ENCODE results near the gene PTBP3. TPM values are rescaled to one million over a fixed set of nuclear protein-coding genes. Genes with fewer than 3 reads are reported as not detected.

PTBP3 gene, protein sequence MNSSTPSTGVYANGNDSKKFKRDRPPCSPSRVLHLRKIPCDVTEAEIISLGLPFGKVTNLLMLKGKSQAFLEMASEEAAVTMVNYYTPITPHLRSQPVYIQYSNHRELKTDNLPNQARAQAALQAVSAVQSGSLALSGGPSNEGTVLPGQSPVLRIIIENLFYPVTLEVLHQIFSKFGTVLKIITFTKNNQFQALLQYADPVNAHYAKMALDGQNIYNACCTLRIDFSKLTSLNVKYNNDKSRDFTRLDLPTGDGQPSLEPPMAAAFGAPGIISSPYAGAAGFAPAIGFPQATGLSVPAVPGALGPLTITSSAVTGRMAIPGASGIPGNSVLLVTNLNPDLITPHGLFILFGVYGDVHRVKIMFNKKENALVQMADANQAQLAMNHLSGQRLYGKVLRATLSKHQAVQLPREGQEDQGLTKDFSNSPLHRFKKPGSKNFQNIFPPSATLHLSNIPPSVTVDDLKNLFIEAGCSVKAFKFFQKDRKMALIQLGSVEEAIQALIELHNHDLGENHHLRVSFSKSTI
- 30.3 and 57.0 TPM in 2 replicates for total RNA-seq

GRCh38 chr9:112332977-112333638 is at the start of gene PTBP3:
Gene PTBP3 (minus strand): TSS chr9:112333619. CDS start chr9:112297865, 35,754 bp downstream.
- peak; percentile 77 for DNase-seq (ENCODE audit: low read depth)
- H3K4me3 ChIP-seq (ENCODE audit: low read depth, low read length): peak within 1 kb of the TSS; percentile 78
- no peak for TF ChIP-seq CTCF (IDR thresholded peaks at IDR 0.05; ENCODE audit: insufficient read depth, low read depth, low read length)

DNA sequence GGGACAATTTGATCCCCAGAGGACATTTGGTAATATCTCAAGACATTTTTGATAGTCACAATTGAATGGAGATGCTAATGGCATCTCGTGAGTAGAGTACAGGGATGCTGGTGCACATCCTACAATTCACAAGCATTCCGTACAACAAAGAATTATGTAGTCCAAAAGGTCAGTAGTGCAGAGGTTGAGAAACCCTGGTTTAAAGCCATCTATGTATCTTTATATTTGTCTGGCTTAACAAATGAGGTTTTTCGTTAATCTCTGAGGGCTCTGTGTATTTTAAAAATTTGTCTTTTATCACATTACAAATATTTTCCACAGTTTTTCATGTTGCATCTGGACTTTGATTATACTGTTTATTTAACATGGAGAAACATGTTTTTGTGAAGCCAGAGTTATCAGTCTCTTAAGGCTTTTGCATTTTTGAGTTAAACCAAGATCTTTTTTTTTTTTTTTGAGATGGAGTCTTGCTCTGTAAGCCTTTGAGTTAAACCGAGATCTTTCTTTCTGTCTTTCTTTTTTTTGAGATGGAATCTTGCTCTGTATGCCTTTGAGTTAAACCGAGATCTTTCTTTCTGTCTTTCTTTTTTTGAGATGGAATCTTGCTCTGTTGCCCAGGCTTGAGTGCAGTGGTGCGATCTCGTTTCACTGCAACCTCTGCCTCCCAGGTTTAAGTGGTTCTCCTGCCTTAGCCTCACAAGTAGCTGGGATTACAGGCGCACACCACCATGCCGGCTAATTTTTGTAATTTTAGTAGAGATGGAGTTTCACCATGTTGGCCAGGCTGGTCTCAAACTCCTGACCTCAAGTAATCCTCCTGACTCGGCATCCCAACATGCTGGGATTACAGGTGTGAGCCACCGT is 49.3 kb upstream of the PTBP3 start:
- no peak overlapping the region for H3K4me3 ChIP-seq (ENCODE audit: low read depth, low read length)
- no peak for TF ChIP-seq CTCF (IDR thresholded peaks at IDR 0.05; ENCODE audit: insufficient read depth, low read depth, low read length)
- DNase-seq (ENCODE audit: low read depth): peak; percentile 86

- no peak for DNase-seq (ENCODE audit: low read depth)
- no peak for TF ChIP-seq CTCF (IDR thresholded peaks at IDR 0.05; ENCODE audit: insufficient read depth, low read depth, low read length)
- H3K4me3 ChIP-seq (ENCODE audit: low read depth, low read length): no peak overlapping the region
These were observed 48.6 kb upstream of the PTBP3 start for GRCh38 chr9:112382066-112382465.

GRCh38 chr9:112380825-112381221 is 47.4 kb upstream of the PTBP3 start:
- H3K4me3 ChIP-seq (ENCODE audit: low read depth, low read length): peak overlapping the region; percentile 69
- no peak for TF ChIP-seq CTCF (IDR thresholded peaks at IDR 0.05; ENCODE audit: insufficient read depth, low read depth, low read length)
- DNase-seq (ENCODE audit: low read depth): peak; percentile 27

- peak within 1 kb of the TSS; percentile 69 for H3K4me3 ChIP-seq (ENCODE audit: low read depth, low read length)
- DNase-seq (ENCODE audit: low read depth): peak; percentile 54
- no peak for TF ChIP-seq CTCF (IDR thresholded peaks at IDR 0.05; ENCODE audit: insufficient read depth, low read depth, low read length)
These were observed 46.8 kb upstream of the PTBP3 start, which contains the start of gene HSDL2 for GRCh38 chr9:112380102-112380824. Gene HSDL2 (plus strand): TSS chr9:112380108. CDS start chr9:112380164, 56 bp downstream.

All from fibroblast of villous mesenchyme (primary cell).